Measurements from ENCODE around the gene GTPBP10. TPM values are rescaled to one million over a fixed set of nuclear protein-coding genes. Genes with fewer than 3 reads are reported as not detected.
"Not testable (repeated sequence)": the region's sequence is repeated elsewhere in the genome, so short reads cannot be mapped to it uniquely, and the experiment has no call there.

The GTPBP10 gene
- total RNA-seq, 5 donors from 2014 or later (not counting 1 experiment from before 2014, with no cell fraction given), result 18.4 to 31.8 (median 29.7) TPM

DNA sequence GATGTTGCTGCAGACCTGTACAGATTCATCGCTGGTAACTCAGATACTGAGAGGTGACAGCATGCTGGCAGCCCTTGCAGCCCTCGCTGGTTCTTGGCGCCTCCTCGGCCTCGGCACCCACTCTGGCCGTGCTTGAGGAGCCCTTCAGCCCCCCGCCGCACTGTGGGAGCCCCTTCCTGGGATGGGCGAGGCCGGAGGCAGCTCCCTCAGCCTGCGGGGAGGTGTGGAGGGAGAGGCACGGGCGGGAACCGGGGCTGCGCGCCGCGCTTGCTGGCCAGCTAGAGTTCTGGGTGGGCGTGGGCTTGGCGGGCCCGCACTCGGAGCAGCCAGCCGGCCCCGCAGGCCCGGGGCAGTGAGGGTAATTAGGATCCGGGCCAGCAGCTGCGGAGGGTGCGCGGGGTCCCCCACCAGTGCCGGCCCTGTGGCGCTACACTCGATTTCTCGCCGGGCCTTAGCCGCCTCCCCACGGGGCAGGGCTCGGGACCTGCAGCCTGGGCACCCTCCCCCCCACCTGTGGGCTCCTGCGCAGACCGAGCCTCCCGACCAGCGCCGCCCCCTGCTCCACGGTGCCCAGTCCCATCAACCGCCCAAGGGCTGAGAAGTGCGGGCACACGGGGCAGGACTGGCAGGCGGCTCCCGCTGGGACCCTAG lies 12.2 kb upstream of the GTPBP10 start:
- Mint-ChIP-seq H3K4me3 (no peak overlapping the region), H3K4me1 (no peaks in the 10 kb centered on the region), H3K9me3 (no peaks in the 10 kb centered on the region), H3K27ac (no peak overlapping the region), H3K36me3 (no peaks in the 10 kb centered on the region), H3K27me3 (peaks cover 5 to 8% of the 10 kb centered on the region in 2 donors)
- ATAC-seq (replicated peaks in 1 of 4) (no peak), DNase-seq (no peak)
- no peaks in the 10 kb centered on the region for H3K36me3 ChIP-seq (ENCODE audit: control insufficient read depth in 2 of 2, extremely low read depth in 1 of 2, insufficient read depth in 1 of 2, low read length in 1 of 2)
- ChIA-PET POLR2A (no interaction called here), CTCF (no interaction called here)
- WGBS (ENCODE audit: insufficient coverage), result 92% methylated on average over 31 of the region's 48 CpGs
- no peak overlapping the region for H3K4me3 ChIP-seq (ENCODE audit: control insufficient read depth in 1 of 2, extremely low read depth in 1 of 2, low read length in 1 of 2)
- H3K9me3 ChIP-seq, result no peaks in the 10 kb centered on the region
- no peak overlapping the region for H3K27ac ChIP-seq (ENCODE audit: low read length)
- no peaks in the 10 kb centered on the region for H3K27me3 ChIP-seq (replicated peaks in 1 of 2; ENCODE audit: control insufficient read depth in 2 of 2, extremely low read depth in 1 of 2, insufficient read depth in 2 of 2, low read length in 1 of 2)
- H3K4me1 ChIP-seq (ENCODE audit: control insufficient read depth in 1 of 2, extremely low read depth in 1 of 2, insufficient read depth in 2 of 2, low read length in 2 of 2), result no peaks in the 10 kb centered on the region

DNA sequence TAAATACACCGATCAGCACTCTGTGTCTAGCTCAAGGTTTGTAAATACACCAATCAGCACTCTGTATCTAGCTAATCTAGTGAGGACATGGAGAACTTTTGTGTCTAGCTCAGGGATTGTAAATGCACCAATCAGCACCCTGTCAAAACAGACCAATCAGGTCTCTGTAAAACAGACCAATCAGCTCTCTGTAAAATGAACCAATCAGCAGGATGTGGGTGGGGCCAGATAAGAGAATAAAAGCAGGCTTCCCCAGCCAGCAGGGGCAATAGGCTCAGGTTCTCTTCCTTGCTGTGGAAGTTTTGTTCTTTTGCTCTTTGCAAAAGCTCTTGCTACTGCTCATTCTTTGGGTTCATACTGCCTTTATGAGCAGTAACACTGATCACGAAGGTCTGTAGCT lies 11.6 kb upstream of the GTPBP10 start:
- H3K4me3 ChIP-seq (ENCODE audit: control insufficient read depth in 1 of 2, extremely low read depth in 1 of 2, low read length in 1 of 2); H3K9me3 ChIP-seq; POLR2A ChIA-PET; H3K27me3 ChIP-seq (replicated peaks in 1 of 2; ENCODE audit: control insufficient read depth in 2 of 2, extremely low read depth in 1 of 2, insufficient read depth in 2 of 2, low read length in 1 of 2); H3K36me3 Mint-ChIP-seq; H3K27ac ChIP-seq (ENCODE audit: low read length); H3K4me1 ChIP-seq (ENCODE audit: control insufficient read depth in 1 of 2, extremely low read depth in 1 of 2, insufficient read depth in 2 of 2, low read length in 2 of 2); CTCF ChIA-PET; H3K9me3 Mint-ChIP-seq; H3K27ac Mint-ChIP-seq; DNase-seq; H3K36me3 ChIP-seq (ENCODE audit: control insufficient read depth in 2 of 2, extremely low read depth in 1 of 2, insufficient read depth in 1 of 2, low read length in 1 of 2); H3K4me1 Mint-ChIP-seq; ATAC-seq (replicated peaks in 1 of 4); H3K4me3 Mint-ChIP-seq: not testable (repeated sequence)
- peaks cover 5 to 12% of the 10 kb centered on the region in 2 donors for H3K27me3 Mint-ChIP-seq
- 67% methylated on average over 1 of the region's 2 CpGs for WGBS (ENCODE audit: insufficient coverage)

DNA sequence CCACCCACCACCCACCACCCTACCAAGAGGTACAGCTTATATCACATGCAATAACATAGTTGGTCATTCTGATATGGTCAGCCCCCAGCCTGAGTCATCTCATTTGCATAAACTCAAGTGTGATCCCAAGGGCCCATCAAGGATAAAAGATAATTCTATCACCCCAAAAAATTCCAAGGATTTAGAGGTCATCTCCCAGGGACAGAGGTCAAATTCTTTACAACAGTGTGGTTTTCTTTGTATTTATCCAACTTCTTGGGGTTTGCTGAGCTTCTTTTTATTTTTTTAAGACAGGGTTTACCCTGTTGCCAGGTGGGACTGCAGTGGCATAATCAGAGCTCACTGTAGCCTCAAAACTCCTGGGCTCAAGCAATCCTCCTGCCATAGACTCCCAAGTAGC lies 9.4 kb upstream of the GTPBP10 start:
- Mint-ChIP-seq H3K4me3 (no peak overlapping the region), H3K36me3 (no peaks in the 10 kb centered on the region), H3K9me3 (no peaks in the 10 kb centered on the region), H3K27ac (no peak overlapping the region), H3K4me1 (no peaks in the 10 kb centered on the region), H3K27me3 (peaks cover 5 to 16% of the 10 kb centered on the region in 2 donors)
- Histone ChIP-seq H3K4me1 (ENCODE audit: control insufficient read depth in 1 of 2, extremely low read depth in 1 of 2, insufficient read depth in 2 of 2, low read length in 2 of 2) (no peaks in the 10 kb centered on the region), H3K4me3 (ENCODE audit: control insufficient read depth in 1 of 2, extremely low read depth in 1 of 2, low read length in 1 of 2) (no peak overlapping the region), H3K9me3 (no peaks in the 10 kb centered on the region), H3K27me3 (replicated peaks in 1 of 2; ENCODE audit: control insufficient read depth in 2 of 2, extremely low read depth in 1 of 2, insufficient read depth in 2 of 2, low read length in 1 of 2) (no peaks in the 10 kb centered on the region), H3K36me3 (ENCODE audit: control insufficient read depth in 2 of 2, extremely low read depth in 1 of 2, insufficient read depth in 1 of 2, low read length in 1 of 2) (no peaks in the 10 kb centered on the region), H3K27ac (ENCODE audit: low read length) (no peak overlapping the region)
- no peak for DNase-seq
- POLR2A ChIA-PET, result no interaction called here
- CTCF ChIA-PET, result no interaction called here
- no peak for ATAC-seq (replicated peaks in 1 of 4)

DNA sequence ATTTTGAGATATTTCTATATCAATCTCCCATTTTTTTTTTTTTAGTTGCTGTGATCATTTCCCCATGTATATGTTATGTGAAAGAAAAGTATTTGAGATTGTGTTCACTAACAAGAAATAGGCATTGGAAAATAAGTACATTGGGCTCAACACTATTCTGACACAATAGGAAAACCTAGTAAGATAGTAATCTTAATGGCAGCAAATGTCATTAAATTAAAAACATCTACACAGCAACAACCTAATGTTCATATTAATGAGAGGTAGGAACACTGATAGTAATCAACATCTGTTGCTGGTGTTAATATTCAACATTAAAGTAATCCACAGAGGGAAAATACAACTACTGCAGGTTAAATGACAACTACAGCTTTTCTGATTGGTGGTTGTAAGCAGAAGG lies 1.5 kb upstream of the GTPBP10 start:
- H3K4me1 Mint-ChIP-seq, result peaks cover 40 to 48% (median 46%) of the 10 kb centered on the region in 3 donors
- no peak for DNase-seq
- no peaks in the 10 kb centered on the region for H3K9me3 Mint-ChIP-seq
- peaks cover 13 to 19% of the 10 kb centered on the region in 2 experiments for H3K4me1 ChIP-seq (ENCODE audit: control insufficient read depth in 1 of 2, extremely low read depth in 1 of 2, insufficient read depth in 2 of 2, low read length in 2 of 2)
- H3K4me3 Mint-ChIP-seq, result peak overlapping the region; percentile 93 to 95 (median 95)
- H3K4me3 ChIP-seq (ENCODE audit: control insufficient read depth in 1 of 2, extremely low read depth in 1 of 2, low read length in 1 of 2), result no peak overlapping the region
- no peaks in the 10 kb centered on the region for H3K36me3 ChIP-seq (ENCODE audit: control insufficient read depth in 2 of 2, extremely low read depth in 1 of 2, insufficient read depth in 1 of 2, low read length in 1 of 2)
- H3K36me3 Mint-ChIP-seq, result peaks cover 10% of the 10 kb centered on the region
- ATAC-seq (replicated peaks in 1 of 4), result no peak
- no peaks in the 10 kb centered on the region for H3K9me3 ChIP-seq
- H3K27ac ChIP-seq (ENCODE audit: low read length), result peak overlapping the region; percentile 94
- ChIA-PET CTCF (interaction anchor here in 1 of 2 donors (1.6 kb wide), 1 partner anchor 101 kb away, joined by 3 read pairs; no protein-coding TSS in a partner anchor), POLR2A (interaction anchor here in 1 of 2 donors (1.4 kb wide), 1 partner anchor 58 kb away, joined by 16 read pairs; the partner anchor contains the start of gene CLDN12)
- no peaks in the 10 kb centered on the region for H3K27me3 ChIP-seq (replicated peaks in 1 of 2; ENCODE audit: control insufficient read depth in 2 of 2, extremely low read depth in 1 of 2, insufficient read depth in 2 of 2, low read length in 1 of 2)
- peaks cover 0 to 3% of the 10 kb centered on the region in 2 donors for H3K27me3 Mint-ChIP-seq
- peak overlapping the region; percentile 97 to 99 for H3K27ac Mint-ChIP-seq

DNA sequence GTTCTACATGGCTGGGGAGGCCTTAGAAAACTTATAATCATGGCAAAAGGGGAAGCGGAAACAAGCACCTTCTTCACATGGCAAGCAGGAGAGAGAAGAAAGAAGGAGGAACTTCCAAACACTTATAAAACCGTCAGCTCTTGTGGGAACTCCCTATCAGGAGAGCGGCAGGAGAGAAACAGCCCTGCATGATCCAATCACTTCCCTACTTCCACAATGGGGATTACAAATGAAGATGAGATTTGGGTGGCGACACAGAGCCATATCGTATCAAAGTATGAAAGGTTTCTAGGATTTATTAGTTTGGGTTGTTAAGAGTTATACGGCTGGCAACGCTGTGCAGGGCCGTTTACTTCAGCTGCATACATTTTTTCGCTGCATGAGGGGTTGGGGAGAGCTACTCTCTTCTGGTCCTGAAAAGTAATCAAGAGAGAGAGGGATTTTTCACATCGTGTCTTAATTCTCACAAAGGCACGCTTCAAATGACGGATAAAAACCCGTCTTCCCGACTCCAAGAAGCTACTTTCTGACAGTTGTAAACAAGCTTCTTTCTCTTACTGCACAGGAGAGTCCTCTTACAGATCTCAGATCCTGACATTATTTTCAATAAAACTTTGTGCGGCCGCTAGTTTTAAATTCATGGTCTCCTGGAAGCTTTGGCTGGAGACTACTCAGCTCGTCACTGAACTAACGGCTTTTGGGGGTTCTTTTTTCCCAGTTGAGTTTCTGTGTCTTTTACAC lies 751 bp upstream of the GTPBP10 start:
- ChIA-PET POLR2A (interaction anchor here in 1 of 2 donors (0.5 to 1.4 kb wide), 2 partner anchors 58 to 1647 kb away, joined by 4 to 16 read pairs; partner anchors contain the start of gene CLDN12), CTCF (interaction anchor here (0.6 to 1.7 kb wide), 10 partner anchors 30 to 1577 kb away, joined by 3 to 9 read pairs (median 3); partner anchors contain the start of genes CLDN12 (in 1 of the 2) and STEAP1 (in 1 of the 2))
- peaks cover 13 to 19% of the 10 kb centered on the region in 2 experiments for H3K4me1 ChIP-seq (ENCODE audit: control insufficient read depth in 1 of 2, extremely low read depth in 1 of 2, insufficient read depth in 2 of 2, low read length in 2 of 2)
- H3K36me3 ChIP-seq (ENCODE audit: control insufficient read depth in 2 of 2, extremely low read depth in 1 of 2, insufficient read depth in 1 of 2, low read length in 1 of 2), result peaks cover 0 to under 1% of the 10 kb centered on the region in 2 donors
- peak; percentile 9 to 24 (median 17) for ATAC-seq (replicated peaks in 1 of 4)
- peak overlapping the region; percentile 94 for H3K27ac ChIP-seq (ENCODE audit: low read length)
- peak overlapping the region; percentile 86 to 90 for H3K4me3 ChIP-seq (ENCODE audit: control insufficient read depth in 1 of 2, extremely low read depth in 1 of 2, low read length in 1 of 2)
- Mint-ChIP-seq H3K9me3 (no peaks in the 10 kb centered on the region), H3K4me1 (peaks cover 48 to 54% (median 54%) of the 10 kb centered on the region in 3 donors), H3K27me3 (no peaks in the 10 kb centered on the region), H3K36me3 (peaks cover 18% of the 10 kb centered on the region), H3K4me3 (peak overlapping the region; percentile 93 to 95 (median 95)), H3K27ac (peak overlapping the region; percentile 97 to 99)
- H3K9me3 ChIP-seq, result no peaks in the 10 kb centered on the region
- peak in 4 of 35 experiments; percentile 1 to 11 (median 4) for DNase-seq
- H3K27me3 ChIP-seq (replicated peaks in 1 of 2; ENCODE audit: control insufficient read depth in 2 of 2, extremely low read depth in 1 of 2, insufficient read depth in 2 of 2, low read length in 1 of 2), result no peaks in the 10 kb centered on the region
- WGBS (ENCODE audit: insufficient coverage), result 5% methylated on average over 4 of the region's 18 CpGs

DNA sequence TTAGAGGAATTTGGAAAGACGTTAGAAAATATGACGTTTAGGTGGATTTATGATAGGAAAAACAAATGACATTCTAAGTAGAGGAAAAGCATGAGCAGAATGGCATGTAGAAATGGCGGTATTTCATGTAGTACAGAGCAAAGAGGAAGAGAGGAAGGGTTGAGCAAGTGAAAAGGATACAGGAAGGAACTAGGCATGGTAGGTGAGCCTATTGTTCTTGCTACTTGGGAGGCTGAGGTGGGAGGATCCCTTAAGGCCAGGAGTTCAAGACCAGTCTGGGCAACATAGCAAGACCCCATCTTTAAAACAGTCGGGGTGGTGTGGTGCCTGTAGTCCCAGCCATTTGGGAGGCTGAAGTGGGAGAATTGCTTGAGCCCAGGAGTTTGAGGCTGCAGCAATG lies 1.2 kb downstream of the GTPBP10 start:
- no peaks in the 10 kb centered on the region for H3K9me3 ChIP-seq
- 80% methylated on average over 4 of the region's 4 CpGs for WGBS (ENCODE audit: insufficient coverage)
- peaks cover 30% of the 10 kb centered on the region for H3K36me3 Mint-ChIP-seq
- H3K27me3 ChIP-seq (replicated peaks in 1 of 2; ENCODE audit: control insufficient read depth in 2 of 2, extremely low read depth in 1 of 2, insufficient read depth in 2 of 2, low read length in 1 of 2), result no peaks in the 10 kb centered on the region
- ATAC-seq (replicated peaks in 1 of 4) (no peak), DNase-seq (no peak)
- H3K27ac ChIP-seq (ENCODE audit: low read length), result no peak overlapping the region
- peaks cover 58 to 68% (median 66%) of the 10 kb centered on the region in 3 donors for H3K4me1 Mint-ChIP-seq
- H3K4me3 Mint-ChIP-seq, result peak overlapping the region; percentile 93 to 95 (median 95)
- H3K27ac Mint-ChIP-seq, result no peak overlapping the region
- CTCF ChIA-PET, result interaction anchor here in 1 of 2 donors (0.6 kb wide), 1 partner anchor 33 kb away, joined by 4 read pairs; no protein-coding TSS in a partner anchor
- H3K27me3 Mint-ChIP-seq, result no peaks in the 10 kb centered on the region
- H3K4me3 ChIP-seq (ENCODE audit: control insufficient read depth in 1 of 2, extremely low read depth in 1 of 2, low read length in 1 of 2), result no peak overlapping the region
- H3K36me3 ChIP-seq (ENCODE audit: control insufficient read depth in 2 of 2, extremely low read depth in 1 of 2, insufficient read depth in 1 of 2, low read length in 1 of 2), result peaks cover 0 to 3% of the 10 kb centered on the region in 2 donors
- POLR2A ChIA-PET, result no interaction called here
- no peaks in the 10 kb centered on the region for H3K9me3 Mint-ChIP-seq
- peaks cover 13 to 19% of the 10 kb centered on the region in 2 experiments for H3K4me1 ChIP-seq (ENCODE audit: control insufficient read depth in 1 of 2, extremely low read depth in 1 of 2, insufficient read depth in 2 of 2, low read length in 2 of 2)

All from T-cell (primary cell).